ENCODE data around the gene PLBD2. TPM values are rescaled to one million over a fixed set of nuclear protein-coding genes. Genes with fewer than 3 reads are reported as not detected.

Gene PLBD2
- total RNA-seq, 3 donors from 2014 or later = 14.3 to 27.8 (median 25.9) TPM

DNA sequence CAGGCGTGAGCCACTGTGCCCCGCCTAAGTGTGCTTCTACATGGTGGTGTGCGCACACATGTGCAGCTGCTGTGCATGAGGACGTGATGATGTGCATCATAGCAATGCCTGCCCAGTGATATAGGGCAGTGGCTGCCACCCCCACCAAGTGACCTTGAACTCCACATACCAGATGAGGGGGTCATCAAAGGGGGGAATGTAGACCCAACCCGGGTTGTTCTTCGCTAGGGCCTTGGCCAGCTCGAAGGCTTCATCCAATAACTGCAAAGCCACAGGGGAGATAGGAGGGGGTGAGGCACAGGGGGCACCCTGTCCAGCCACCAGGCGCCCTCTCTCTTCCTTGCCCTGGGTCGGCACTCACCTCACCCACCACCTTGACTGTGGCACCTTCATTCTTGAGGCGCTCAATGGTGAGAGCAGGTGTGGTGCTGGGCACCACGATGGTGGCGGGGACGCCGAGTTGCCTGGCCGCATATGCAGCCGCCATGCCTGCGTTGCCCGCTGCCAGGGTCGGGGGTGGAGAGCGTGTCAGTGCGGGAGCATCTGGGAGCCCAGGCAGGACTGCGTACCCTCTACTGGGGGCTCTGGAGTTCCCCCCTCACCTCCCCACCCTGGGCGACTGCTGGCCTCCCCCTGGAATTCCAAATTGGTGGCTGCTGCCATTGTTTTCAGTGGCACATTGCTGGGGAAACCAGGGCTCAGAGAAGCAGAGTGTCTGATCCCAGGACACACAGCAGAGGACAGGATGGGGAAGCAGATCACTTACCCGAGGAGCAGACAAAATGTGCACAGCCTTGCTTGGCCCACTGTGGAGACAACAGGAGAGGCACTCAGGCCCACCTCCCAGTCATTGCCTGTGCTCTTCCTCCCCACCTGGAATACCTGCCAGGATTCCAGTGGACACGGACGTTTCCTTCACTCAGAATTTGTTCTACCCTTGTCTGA is 40.2 kb downstream of the PLBD2 start:
- Histone ChIP-seq H3K4me1 (ENCODE audit: low read depth) (no peaks in the 10 kb centered on the region), H3K4me3 (no peak overlapping the region), H3K9me3 (no peaks in the 10 kb centered on the region), H3K36me3 (ENCODE audit: low read depth) (no peaks in the 10 kb centered on the region)
- DNase-seq (no peak), ATAC-seq (no peak)
- intact Hi-C loops (cut with DNase I, micrococcal nuclease) = no loop called here
- TF ChIP-seq, protein P1, sequence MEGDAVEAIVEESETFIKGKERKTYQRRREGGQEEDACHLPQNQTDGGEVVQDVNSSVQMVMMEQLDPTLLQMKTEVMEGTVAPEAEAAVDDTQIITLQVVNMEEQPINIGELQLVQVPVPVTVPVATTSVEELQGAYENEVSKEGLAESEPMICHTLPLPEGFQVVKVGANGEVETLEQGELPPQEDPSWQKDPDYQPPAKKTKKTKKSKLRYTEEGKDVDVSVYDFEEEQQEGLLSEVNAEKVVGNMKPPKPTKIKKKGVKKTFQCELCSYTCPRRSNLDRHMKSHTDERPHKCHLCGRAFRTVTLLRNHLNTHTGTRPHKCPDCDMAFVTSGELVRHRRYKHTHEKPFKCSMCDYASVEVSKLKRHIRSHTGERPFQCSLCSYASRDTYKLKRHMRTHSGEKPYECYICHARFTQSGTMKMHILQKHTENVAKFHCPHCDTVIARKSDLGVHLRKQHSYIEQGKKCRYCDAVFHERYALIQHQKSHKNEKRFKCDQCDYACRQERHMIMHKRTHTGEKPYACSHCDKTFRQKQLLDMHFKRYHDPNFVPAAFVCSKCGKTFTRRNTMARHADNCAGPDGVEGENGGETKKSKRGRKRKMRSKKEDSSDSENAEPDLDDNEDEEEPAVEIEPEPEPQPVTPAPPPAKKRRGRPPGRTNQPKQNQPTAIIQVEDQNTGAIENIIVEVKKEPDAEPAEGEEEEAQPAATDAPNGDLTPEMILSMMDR (IDR thresholded peaks at IDR 0.05) = no peak

DNA sequence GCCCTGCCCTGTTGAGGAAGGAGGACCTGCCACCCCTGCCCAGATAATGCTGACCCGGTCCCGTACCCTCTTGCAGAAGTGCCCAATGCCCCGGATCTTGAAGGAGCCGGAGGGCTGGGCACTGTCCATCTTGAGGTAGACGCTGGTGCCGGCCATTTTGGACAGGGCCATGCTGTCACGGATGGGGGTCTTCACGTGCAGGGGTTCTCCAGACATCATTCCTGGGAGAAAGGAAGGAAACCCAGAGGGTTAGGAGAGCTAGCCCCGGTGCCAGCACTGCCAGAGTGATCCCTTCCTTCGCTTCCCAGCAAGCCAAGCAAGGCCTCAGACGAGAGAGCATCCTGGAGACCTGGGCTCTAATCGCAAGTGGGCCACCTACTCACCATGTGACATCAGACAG is 41.1 kb downstream of the PLBD2 start:
- DNase-seq = no peak
- no peaks in the 10 kb centered on the region for H3K9me3 ChIP-seq
- no peak overlapping the region for H3K4me3 ChIP-seq
- intact Hi-C loops (cut with DNase I, micrococcal nuclease) = no loop called here
- H3K4me1 ChIP-seq (ENCODE audit: low read depth) = no peaks in the 10 kb centered on the region
- no peaks in the 10 kb centered on the region for H3K36me3 ChIP-seq (ENCODE audit: low read depth)
- ATAC-seq = no peak
- TF ChIP-seq, protein P1 (IDR thresholded peaks at IDR 0.05) = no peak

DNA sequence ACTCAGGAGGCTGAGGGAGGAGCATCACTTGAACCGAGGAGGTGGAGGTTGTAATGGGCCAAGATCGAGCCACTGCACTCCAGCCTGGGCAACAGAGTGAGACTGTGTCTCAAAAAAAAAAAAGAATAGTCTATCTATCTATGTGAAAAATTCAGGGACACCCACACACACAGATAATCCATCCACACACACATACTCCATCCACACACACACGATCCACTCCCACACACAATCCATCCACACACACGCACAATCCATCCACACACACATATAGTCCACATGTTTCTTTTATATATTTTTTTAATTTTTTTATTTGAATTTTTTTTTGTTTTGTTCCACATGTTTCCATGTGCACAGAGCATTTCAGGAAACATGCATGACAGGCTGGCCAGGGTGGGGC is 42.0 kb downstream of the PLBD2 start:
- Histone ChIP-seq H3K4me1 (ENCODE audit: low read depth) (no peaks in the 10 kb centered on the region), H3K9me3 (no peaks in the 10 kb centered on the region), H3K4me3 (no peak overlapping the region), H3K36me3 (ENCODE audit: low read depth) (no peaks in the 10 kb centered on the region)
- ATAC-seq (no peak), DNase-seq (no peak)
- intact Hi-C loops (cut with DNase I, micrococcal nuclease) = no loop called here
- TF ChIP-seq, protein P1 (IDR thresholded peaks at IDR 0.05) = no peak

DNA sequence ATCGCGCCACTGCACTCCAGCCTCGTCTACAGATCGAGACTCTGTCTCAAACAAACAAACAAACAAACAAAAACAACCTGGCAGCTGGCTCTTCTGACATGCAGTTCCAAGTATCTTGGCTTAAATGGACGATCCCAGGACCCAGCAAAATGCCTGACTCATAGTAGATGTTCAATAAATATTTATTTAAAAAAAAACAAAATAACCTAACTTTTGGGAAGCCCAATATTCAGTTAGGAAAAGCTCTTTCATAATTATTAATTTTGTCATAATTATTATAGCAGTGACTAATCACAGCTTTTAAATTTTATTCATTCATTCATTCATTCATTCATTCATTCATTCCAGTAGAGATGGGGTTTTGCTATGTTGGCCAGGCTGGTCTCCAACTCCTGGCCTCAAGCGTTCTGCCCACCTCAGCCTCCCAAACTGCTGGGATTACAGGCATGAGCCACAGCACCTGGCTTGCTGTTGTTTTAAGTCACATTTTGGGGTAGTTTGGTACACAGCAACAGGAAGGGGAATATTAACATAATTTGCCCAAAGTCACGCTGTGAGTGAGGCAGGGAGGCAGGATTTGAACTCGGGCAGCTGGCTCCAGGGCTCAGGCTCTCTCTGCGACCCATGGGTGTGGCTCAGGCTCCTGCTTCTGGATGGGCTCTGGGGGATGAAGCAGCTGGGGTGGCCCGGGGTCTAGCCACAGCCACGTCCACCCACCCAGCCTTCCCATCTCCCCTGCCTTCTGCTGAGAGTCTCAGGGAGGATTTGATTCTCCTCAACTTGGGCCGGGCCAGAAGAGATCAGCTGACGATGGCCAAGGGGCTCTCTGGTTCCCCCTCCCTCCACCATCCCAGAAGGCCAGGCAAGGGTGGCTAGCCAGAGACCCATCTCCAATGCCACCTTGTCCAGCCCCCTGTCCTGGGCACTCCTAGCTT is 42.9 kb downstream of the PLBD2 start:
- intact Hi-C loops (cut with DNase I, micrococcal nuclease) = no loop called here

DNA sequence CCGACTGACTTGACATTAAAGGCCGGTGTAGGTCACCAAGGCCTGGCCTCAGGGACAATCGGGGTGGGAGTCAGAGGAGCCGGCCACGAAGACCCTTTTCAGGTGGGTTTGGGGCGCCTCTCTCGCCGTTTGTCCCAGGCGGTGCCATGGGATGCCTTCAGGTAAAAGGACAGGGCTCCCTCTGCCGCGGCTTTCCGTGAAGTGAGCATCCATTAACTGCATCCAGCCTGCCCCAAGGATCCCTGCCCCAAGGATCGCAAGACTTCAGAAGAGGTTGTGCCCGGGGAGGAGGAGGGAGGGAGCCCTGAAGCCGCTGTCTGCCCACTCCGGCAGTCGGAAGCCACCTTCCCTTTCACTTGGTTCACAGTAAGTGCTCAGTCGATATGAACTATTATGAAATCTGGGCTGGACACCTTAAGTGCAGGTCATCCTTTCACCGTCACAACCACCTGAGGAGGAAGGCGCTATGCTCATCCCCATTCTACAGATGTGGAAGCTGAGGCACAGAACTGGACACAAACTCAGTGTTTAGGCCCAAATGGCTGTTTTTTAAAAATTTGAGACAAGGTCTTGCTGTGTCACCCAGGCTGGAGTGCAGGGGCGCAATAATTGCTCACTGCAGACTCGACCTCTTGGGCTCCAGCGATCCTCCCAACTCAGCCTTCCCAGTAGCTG is 44.3 kb downstream of the PLBD2 start:
- H3K4me3 ChIP-seq = no peak overlapping the region
- H3K4me1 ChIP-seq (ENCODE audit: low read depth) = no peaks in the 10 kb centered on the region
- H3K9me3 ChIP-seq = no peaks in the 10 kb centered on the region
- H3K36me3 ChIP-seq (ENCODE audit: low read depth) = no peaks in the 10 kb centered on the region
- intact Hi-C loops (cut with DNase I, micrococcal nuclease) = no loop called here
- ATAC-seq = no peak
- DNase-seq = no peak
- TF ChIP-seq, protein P1 (IDR thresholded peaks at IDR 0.05) = no peak

More for the DNA sequence above, 42.9 kb downstream of the PLBD2 start:
- Histone ChIP-seq H3K4me1 (ENCODE audit: low read depth) (no peaks in the 10 kb centered on the region), H3K4me3 (no peak overlapping the region), H3K9me3 (no peaks in the 10 kb centered on the region), H3K36me3 (ENCODE audit: low read depth) (no peaks in the 10 kb centered on the region)
- ATAC-seq (no peak), DNase-seq (no peak)
- TF ChIP-seq, protein P1 (IDR thresholded peaks at IDR 0.05) = no peak

Data from mucosa of descending colon (tissue), 3 donors.